Measurements from ENCODE around the gene MYO15B.

The MYO15B gene

DNA sequence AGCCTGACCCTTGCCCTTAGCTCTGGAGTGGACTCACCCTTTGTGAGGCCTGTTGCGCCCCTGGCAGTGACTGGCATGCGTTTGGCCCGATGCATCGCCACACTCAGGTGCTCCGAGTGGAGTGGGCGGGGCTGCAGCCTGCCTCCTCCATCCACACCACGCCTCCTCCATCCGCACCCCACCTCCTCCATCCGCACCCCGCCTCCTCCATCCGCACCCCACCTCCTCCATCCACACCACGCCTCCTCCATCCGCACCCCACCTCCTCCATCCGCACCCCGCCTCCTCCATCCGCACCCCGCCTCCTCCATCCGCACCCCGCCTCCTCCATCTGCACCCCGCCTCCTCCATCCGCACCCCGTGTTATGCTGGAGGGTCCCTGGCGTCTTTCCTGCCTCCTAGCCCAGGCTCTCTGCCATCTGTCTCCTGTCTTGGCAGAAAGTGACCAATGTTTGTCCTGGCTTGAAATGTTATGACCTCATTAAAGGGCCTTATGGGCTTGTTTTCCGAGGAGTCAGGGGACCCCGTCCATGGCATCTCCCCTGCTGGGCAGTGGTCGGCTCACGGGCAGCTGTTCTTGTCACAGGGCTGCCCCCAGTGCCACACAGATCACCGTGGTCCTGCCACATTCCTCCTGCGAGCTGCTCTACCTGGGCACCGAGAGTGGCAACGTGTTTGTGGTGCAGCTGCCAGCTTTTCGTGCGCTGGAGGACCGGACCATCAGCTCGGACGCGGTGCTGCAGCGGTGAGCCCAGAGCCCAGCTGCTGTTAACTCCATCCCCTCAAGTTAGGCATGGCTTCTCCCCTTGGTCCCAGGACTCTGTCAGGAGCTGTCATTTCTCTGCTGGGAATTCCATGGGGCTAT is 28.7 kb upstream of the MYO15B start:
- DNase-seq (ENCODE audit: low read depth in 2 of 2, low spot score in 1 of 2): no peak

DNA sequence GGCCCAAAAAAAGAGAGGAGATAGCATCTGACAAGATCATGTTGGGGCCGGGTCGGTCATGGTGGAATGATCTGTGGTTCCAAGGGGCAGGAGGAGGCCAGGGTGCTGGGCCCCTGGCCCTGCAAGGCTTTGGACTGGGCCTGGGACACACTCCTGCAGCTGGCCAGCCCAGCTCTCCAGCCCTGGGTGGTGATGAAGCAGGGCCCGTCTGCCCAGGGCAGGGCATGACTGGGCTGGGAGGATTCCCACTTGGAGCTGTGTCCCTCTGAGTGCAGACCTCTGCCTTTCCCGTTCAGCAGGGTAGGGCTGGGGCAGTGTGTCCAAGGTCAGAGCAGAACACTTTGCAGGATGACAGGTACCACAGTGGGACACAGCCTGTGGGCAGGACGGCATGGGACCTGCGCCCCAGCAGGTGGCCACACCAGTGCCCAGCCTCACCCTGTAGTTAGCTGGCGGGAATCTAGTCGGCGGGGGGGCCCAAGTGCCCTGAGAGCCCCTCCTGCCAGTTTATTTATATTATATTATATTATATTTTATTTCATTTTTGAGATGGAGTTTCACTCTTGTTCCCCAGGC is 27.6 kb upstream of the MYO15B start:
- no peak for DNase-seq (ENCODE audit: low read depth in 2 of 2, low spot score in 1 of 2)

GRCh38 chr17:75561927-75562603 is 25.5 kb upstream of the MYO15B start:
- no peak for DNase-seq (ENCODE audit: low read depth in 2 of 2, low spot score in 1 of 2)

DNA sequence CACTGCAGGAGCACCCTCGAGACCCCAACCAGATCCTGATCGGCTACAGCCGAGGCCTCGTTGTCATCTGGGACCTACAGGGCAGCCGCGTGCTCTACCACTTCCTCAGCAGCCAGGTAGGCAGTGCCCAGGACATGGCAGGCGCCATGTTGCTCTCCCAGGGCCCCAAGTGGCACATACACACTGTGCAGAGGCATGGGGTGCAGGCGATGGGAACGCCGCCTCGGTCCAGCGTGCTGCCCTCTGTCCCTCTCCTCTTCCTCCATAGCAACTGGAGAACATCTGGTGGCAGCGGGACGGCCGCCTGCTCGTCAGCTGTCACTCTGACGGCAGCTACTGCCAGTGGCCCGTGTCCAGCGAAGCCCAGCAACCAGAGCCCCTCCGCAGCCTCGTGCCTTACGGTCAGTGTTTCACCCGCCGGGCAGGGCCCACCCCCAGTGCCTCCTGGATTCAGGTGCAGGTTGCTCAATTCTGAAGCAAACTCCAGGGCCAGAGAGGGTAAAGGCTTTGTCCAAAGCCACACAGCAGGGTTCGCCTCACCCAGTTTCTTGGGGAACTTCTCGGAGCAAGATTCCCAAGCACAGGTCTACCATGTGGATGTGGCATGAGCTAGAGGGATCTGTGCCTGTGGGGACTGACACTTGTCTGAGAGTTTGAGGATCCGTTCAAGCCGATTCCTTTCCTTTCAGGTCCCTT is 24.4 kb upstream of the MYO15B start:
- DNase-seq (ENCODE audit: low read depth in 2 of 2, low spot score in 1 of 2): no peak

- DNase-seq (ENCODE audit: low read depth in 2 of 2, low spot score in 1 of 2): no peak
These were observed 23.4 kb upstream of the MYO15B start for GRCh38 chr17:75564195-75564594.

DNA sequence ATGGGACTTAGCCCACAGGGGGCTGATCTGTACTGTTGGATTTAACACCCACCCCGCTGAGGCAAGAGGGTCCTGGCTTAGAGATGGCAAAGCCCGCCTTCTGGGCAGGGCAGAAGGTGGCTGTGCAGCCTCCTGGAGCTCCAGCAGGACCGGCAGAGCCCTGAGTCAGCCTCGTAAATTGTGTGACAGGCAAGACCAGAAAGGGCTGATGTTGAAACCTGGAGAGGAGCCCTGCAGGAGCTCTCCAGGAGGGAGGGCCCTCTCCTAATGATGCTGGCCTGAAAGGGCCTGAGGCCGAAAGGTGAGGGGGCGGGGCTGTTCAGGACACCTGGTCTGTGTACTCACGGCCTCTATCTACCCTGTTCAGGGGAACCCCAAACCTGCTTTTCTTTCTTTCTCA is 22.5 kb upstream of the MYO15B start:
- no peak for DNase-seq (ENCODE audit: low read depth in 2 of 2, low spot score in 1 of 2)

- DNase-seq (ENCODE audit: low read depth in 2 of 2, low spot score in 1 of 2): no peak
These were observed 22.0 kb upstream of the MYO15B start for GRCh38 chr17:75565618-75566017.

GRCh38 chr17:75566416-75566815 is 21.2 kb upstream of the MYO15B start:
- no peak for DNase-seq (ENCODE audit: low read depth in 2 of 2, low spot score in 1 of 2)

GRCh38 chr17:75566834-75567233 is 20.8 kb upstream of the MYO15B start:
- DNase-seq (ENCODE audit: low read depth in 2 of 2, low spot score in 1 of 2): no peak

DNA sequence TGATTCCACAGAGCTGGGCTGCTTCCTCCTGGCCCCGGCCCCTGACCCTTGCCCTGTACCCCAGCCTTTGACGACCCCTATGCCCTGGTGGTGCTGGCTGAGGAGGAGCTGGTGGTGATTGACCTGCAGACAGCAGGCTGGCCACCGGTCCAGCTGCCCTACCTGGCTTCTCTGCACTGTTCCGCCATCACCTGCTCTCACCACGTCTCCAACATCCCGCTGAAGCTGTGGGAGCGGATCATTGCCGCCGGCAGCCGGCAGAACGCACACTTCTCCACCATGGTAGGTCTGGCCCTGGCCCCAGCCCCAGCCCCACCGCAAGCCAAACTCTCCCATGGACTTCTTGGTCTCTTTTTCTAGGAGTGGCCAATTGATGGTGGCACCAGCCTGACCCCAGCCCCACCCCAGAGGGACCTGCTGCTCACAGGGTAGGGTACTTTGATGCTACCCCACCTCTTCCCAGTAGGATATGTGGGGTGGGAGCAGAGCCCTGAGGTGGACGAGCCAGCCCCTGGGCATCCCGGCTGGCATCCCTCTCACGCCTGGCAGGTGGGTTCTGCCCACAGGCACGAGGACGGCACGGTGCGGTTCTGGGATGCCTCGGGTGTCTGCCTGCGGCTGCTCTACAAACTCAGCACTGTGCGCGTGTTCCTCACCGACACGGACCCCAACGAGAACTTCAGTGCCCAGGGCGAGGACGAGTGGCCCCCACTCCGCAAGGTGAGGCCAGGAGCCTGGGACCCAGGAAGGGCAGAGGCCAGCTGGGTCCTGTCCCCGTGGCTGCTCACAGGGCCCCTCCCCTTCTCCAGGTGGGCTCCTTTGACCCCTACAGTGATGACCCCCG is 19.0 kb upstream of the MYO15B start:
- DNase-seq (ENCODE audit: low read depth in 2 of 2, low spot score in 1 of 2): no peak

GRCh38 chr17:75570034-75570676 is 17.4 kb upstream of the MYO15B start:
- no peak for DNase-seq (ENCODE audit: low read depth in 2 of 2, low spot score in 1 of 2)

DNA sequence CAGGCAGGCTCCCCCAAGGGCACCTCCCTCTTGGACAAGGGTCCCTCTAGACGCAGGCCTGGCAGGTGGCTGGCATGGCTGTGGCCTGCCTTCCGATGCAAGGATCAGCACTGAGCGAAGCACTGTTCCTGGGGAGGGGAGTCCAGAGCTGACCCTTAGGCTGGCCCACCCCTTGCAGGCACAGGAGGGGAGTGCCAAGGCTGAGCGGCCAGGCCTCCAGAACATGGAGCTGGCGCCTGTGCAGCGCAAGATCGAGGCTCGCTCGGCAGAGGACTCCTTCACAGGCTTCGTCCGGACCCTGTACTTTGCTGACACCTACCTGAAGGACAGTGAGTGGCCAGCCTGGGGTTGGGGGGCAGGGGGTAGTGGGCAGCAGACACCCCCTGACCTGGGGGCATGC is 16.8 kb upstream of the MYO15B start:
- DNase-seq (ENCODE audit: low read depth in 2 of 2, low spot score in 1 of 2): no peak

GRCh38 chr17:75571197-75571884 is 16.3 kb upstream of the MYO15B start:
- DNase-seq (ENCODE audit: low read depth in 2 of 2, low spot score in 1 of 2): no peak

DNA sequence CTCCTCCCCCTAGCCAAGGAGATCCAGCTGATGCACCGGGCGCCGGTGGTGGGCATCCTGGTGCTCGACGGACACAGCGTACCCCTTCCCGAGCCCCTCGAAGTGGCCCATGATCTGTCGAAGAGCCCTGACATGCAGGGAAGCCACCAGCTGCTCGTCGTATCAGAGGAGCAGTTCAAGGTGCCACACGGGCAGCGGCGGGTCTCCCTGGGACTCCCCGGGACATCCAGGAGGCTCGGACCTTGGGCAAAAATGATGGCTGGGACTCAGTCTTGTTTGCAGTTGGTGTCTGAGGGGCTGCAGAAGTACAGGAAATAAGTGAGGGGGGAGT is 15.8 kb upstream of the MYO15B start:
- no peak for DNase-seq (ENCODE audit: low read depth in 2 of 2, low spot score in 1 of 2)

GRCh38 chr17:75572713-75573539 is 14.7 kb upstream of the MYO15B start:
- DNase-seq (ENCODE audit: low read depth in 2 of 2, low spot score in 1 of 2): no peak

GRCh38 chr17:75573540-75573957 is 14.1 kb upstream of the MYO15B start:
- no peak for DNase-seq (ENCODE audit: low read depth in 2 of 2, low spot score in 1 of 2)

- DNase-seq (ENCODE audit: low read depth in 2 of 2, low spot score in 1 of 2): no peak
These were observed 13.6 kb upstream of the MYO15B start for GRCh38 chr17:75573994-75574393.

- no peak for DNase-seq (ENCODE audit: low read depth in 2 of 2, low spot score in 1 of 2)
These were observed 13.1 kb upstream of the MYO15B start for GRCh38 chr17:75574404-75575036.

Data from stimulated activated CD8-positive, alpha-beta memory T cell treated with anti-CD3 and anti-CD28 coated beads, Interleukin-4, amount 100 ng/mL, for 1 hour (primary cell).